ENCODE results near the gene ZBED6.

GRCh38 chr1:203792486-203792885 is 2.9 kb upstream of the ZBED6 start:
- TF ChIP-seq CTCF (conservative IDR thresholded peaks at IDR 0.05 in 1 of 2, IDR thresholded peaks at IDR 0.05 in 1 of 2; ENCODE audit: extremely low read depth in 1 of 2, insufficient read depth in 1 of 2, low read depth in 1 of 2, low read length in 2 of 2) (no peak), EZH2 (IDR thresholded peaks at IDR 0.05; ENCODE audit: borderline replicate concordance, low read length) (no peak)
